Measurements from ENCODE around the gene ATXN10. TPM values are rescaled to one million over a fixed set of nuclear protein-coding genes. Genes with fewer than 3 reads are reported as not detected.

The ATXN10 gene
- total and polyA plus RNA-seq, 2 donors (not counting 1 experiment from before 2014, with no cell fraction given) = 52.3 to 95.5 TPM

DNA sequence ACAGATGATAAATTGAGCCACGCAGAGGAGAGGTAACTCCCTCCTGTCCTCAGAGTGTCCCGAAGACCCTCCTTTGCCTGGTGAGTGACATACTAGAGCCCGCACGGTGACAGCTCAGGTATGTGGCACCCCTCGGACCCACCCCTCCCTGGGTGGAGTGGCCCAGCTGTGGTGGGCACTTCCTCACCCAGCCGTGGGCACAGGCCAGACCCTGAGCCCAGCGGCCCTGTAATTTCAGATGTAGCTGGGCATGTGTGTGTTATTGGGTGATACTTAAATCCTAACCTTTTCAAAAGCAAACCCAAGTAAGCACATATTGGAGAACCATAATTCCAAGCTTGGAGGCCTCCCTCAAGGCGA, 212.2 kb downstream of the ATXN10 start:
- peaks cover 0 to 40% (median 1%) of the 10 kb centered on the region in 4 experiments for H3K27me3 ChIP-seq (replicated peaks in 1 of 4; ENCODE audit: control extremely low read depth in 1 of 4, control insufficient read depth in 3 of 4, insufficient read depth in 4 of 4, low read length in 3 of 4)
- no peak overlapping the region for H3K4me3 ChIP-seq (ENCODE audit: control extremely low read depth in 1 of 5, extremely low read depth in 1 of 5, insufficient read depth in 1 of 5, low read depth in 2 of 5, low read length in 4 of 5)
- H2AFZ ChIP-seq (ENCODE audit: insufficient read depth, low read depth, low read length, poor library complexity, severe bottlenecking) = no peak overlapping the region
- Mint-ChIP-seq H3K4me1 (no peaks in the 10 kb centered on the region), H3K9me3 (ENCODE audit: insufficient read depth) (no peaks in the 10 kb centered on the region), H3K4me3 (no peak overlapping the region), H3K27ac (no peak overlapping the region), H3K27me3 (peaks cover 37% of the 10 kb centered on the region)
- intact Hi-C loops (cut with micrococcal nuclease) = no loop called here
- ATAC-seq (ENCODE audit: low read depth) (no peak), DNase-seq (no peak)
- WGBS (ENCODE audit: insufficient coverage) = 99% methylated on average over 6 of the region's 8 CpGs
- H3K4me1 ChIP-seq (ENCODE audit: control insufficient read depth in 2 of 2, insufficient read depth in 2 of 2, low read length in 2 of 2) = no peaks in the 10 kb centered on the region
- CTCF ChIA-PET = no interaction called here
- no peaks in the 10 kb centered on the region for H3K9me3 ChIP-seq (ENCODE audit: control extremely low read depth in 1 of 3, control insufficient read depth in 2 of 3, insufficient read depth in 1 of 3, low read length in 2 of 3)
- no peak overlapping the region for H3K9ac ChIP-seq (ENCODE audit: low read length)
- H3K79me2 ChIP-seq (ENCODE audit: control insufficient read depth, insufficient read depth, low read length) = no peaks in the 10 kb centered on the region
- H3K27ac ChIP-seq (ENCODE audit: low read length in 2 of 2) = no peak overlapping the region
- H4K20me1 ChIP-seq (ENCODE audit: control insufficient read depth, insufficient read depth, low read length, poor library complexity, severe bottlenecking) = no peaks in the 10 kb centered on the region
- H3K4me2 ChIP-seq (replicated peaks; ENCODE audit: low read depth, low read length, poor library complexity, severe bottlenecking) = no peak overlapping the region
- POLR2A ChIA-PET = no interaction called here
- TF ChIP-seq, protein P1, sequence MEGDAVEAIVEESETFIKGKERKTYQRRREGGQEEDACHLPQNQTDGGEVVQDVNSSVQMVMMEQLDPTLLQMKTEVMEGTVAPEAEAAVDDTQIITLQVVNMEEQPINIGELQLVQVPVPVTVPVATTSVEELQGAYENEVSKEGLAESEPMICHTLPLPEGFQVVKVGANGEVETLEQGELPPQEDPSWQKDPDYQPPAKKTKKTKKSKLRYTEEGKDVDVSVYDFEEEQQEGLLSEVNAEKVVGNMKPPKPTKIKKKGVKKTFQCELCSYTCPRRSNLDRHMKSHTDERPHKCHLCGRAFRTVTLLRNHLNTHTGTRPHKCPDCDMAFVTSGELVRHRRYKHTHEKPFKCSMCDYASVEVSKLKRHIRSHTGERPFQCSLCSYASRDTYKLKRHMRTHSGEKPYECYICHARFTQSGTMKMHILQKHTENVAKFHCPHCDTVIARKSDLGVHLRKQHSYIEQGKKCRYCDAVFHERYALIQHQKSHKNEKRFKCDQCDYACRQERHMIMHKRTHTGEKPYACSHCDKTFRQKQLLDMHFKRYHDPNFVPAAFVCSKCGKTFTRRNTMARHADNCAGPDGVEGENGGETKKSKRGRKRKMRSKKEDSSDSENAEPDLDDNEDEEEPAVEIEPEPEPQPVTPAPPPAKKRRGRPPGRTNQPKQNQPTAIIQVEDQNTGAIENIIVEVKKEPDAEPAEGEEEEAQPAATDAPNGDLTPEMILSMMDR (IDR thresholded peaks at IDR 0.05) = no peak
- no peaks in the 10 kb centered on the region for H3K36me3 ChIP-seq (replicated peaks in 1 of 2; ENCODE audit: control extremely low read depth in 1 of 2, control insufficient read depth in 1 of 2, extremely low read depth in 1 of 2, insufficient read depth in 2 of 2, low read length in 1 of 2)

DNA sequence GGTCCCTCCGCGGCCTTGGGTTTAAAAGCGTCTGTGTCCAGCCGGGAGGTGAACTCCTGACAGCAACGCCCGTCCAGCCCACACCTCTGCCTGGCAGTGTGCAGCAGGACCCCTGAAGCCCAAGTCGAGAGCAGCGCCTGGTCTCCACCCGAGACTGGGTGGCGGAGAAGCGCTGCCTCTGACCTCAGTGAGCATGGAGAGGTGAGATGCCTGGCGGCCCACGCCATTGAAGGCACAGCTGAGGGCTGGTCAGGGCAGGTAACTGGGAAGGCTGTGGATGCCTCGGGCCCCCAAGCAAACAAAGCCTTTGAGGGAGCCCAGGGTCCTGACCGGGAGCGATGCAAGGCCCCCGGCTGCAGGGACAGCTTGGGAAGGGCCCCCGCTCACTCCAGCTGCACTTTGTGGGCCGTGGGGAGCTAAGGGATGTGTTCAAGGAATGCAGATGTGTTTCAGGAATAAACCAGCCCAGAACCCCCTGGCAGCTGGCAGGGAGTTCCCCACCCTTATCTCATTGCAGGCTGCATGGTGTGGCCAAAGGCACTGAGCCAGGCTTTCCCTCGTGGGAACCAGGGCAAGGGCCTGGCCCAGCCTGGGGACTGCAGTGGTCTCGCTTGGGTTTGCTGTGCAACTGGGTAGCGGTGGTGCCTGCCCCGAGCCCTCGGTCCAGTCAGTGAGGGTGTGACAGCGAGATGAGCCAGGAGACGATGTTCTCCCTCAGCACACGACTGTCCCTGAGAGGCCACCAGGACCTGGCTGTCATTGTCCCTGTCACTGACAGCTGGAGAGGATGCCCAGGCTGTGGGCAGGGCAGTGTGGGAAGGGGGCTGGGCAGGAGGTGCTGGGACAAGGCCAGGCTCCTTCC, 212.8 kb downstream of the ATXN10 start:
- Histone ChIP-seq H3K4me2 (replicated peaks; ENCODE audit: low read depth, low read length, poor library complexity, severe bottlenecking) (no peak overlapping the region), H3K4me3 (ENCODE audit: control extremely low read depth in 1 of 5, extremely low read depth in 1 of 5, insufficient read depth in 1 of 5, low read depth in 2 of 5, low read length in 4 of 5) (no peak overlapping the region), H3K36me3 (replicated peaks in 1 of 2; ENCODE audit: control extremely low read depth in 1 of 2, control insufficient read depth in 1 of 2, extremely low read depth in 1 of 2, insufficient read depth in 2 of 2, low read length in 1 of 2) (no peaks in the 10 kb centered on the region), H3K79me2 (ENCODE audit: control insufficient read depth, insufficient read depth, low read length) (no peaks in the 10 kb centered on the region), H4K20me1 (ENCODE audit: control insufficient read depth, insufficient read depth, low read length, poor library complexity, severe bottlenecking) (no peaks in the 10 kb centered on the region), H3K9me3 (ENCODE audit: control extremely low read depth in 1 of 3, control insufficient read depth in 2 of 3, insufficient read depth in 1 of 3, low read length in 2 of 3) (peaks cover 0 to 3% (median 0%) of the 10 kb centered on the region in 3 donors), H3K27ac (ENCODE audit: low read length in 2 of 2) (no peak overlapping the region), H3K27me3 (replicated peaks in 1 of 4; ENCODE audit: control extremely low read depth in 1 of 4, control insufficient read depth in 3 of 4, insufficient read depth in 4 of 4, low read length in 3 of 4) (peaks cover 0 to 41% (median 1%) of the 10 kb centered on the region in 4 experiments), H3K4me1 (ENCODE audit: control insufficient read depth in 2 of 2, insufficient read depth in 2 of 2, low read length in 2 of 2) (no peaks in the 10 kb centered on the region), H2AFZ (ENCODE audit: insufficient read depth, low read depth, low read length, poor library complexity, severe bottlenecking) (no peak overlapping the region), H3K9ac (ENCODE audit: low read length) (no peak overlapping the region)
- TF ChIP-seq, protein P1 (IDR thresholded peaks at IDR 0.05) = no peak
- no peak for TF ChIP-seq EZH2 (IDR thresholded peaks at IDR 0.05; ENCODE audit: borderline replicate concordance, insufficient read depth, low read depth, low read length, poor library complexity, severe bottlenecking)
- Mint-ChIP-seq H3K9me3 (ENCODE audit: insufficient read depth) (no peaks in the 10 kb centered on the region), H3K27me3 (peaks cover 35% of the 10 kb centered on the region), H3K4me3 (no peak overlapping the region), H3K4me1 (no peaks in the 10 kb centered on the region), H3K27ac (peak overlapping the region; percentile 10)
- intact Hi-C loops (cut with micrococcal nuclease) = no loop called here
- ATAC-seq (ENCODE audit: low read depth) = no peak
- no peak for DNase-seq
- POLR2A ChIA-PET = no interaction called here
- 84% methylated on average over 27 of the region's 27 CpGs for WGBS (ENCODE audit: insufficient coverage)
- CTCF ChIA-PET = no interaction called here
